ENCODE measurements around the gene MEAF6. TPM values are rescaled to one million over a fixed set of nuclear protein-coding genes. Genes with fewer than 3 reads are reported as not detected.
"Not testable (repeated sequence)": the region's sequence is repeated elsewhere in the genome, so short reads cannot be mapped to it uniquely, and the experiment has no call there.

The MEAF6 gene
- 10 to 100 TPM; 49.2 to 53.2 TPM for total RNA-seq

DNA sequence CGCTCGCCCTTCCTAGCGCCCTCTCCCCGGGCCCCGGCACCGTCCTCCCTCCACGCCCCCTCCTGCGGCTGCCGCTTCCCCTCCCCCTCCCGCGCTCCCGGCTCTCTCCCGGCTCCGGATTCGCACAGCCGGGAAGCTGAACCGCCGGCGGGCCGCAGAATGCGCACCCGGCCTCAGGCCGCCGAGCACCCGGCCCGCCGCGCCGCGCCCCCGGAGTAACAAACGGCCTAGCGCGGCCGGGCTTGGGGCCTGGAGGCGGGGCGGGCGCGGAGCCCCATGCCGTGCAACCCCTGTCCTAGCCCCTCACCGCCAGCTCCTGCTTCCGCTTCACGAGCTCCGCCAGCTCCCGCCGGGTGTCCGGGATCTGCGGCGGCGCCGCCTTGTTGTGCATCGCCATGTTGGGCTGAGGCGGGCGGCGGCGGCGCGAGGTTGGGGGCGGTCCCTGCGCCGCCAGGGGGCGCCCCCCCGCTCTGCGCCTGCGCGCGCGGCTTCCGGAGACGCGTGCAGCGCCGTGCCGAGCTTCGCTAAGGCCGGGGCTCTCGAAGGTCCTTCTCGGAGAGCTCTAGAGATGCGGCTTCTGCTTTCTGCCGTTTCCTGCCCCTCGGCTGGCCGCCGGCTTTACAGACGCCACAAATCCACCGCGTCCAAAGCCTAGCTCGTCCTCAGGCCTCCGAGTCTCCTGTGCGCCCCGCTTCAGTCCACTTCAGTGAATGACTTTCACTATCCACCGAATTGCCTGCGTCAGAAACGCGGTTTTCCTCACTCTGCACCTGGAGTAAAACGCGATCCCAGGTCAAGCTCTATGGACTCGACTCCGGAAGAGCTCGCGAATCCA is at the start of gene MEAF6:
Gene MEAF6 (minus strand): TSS at position 417 of the 835 bp plus-strand sequence. CDS start 20 bp downstream, at position 397.
- Mint-ChIP-seq H3K27me3 (no peaks in the 10 kb centered on the region), H3K4me1 (ENCODE audit: low read depth in 2 of 2) (peaks cover 30 to 36% of the 10 kb centered on the region in 2 donors), H3K27ac (peak within 1 kb of the TSS; percentile 95 to 98), H3K9me3 (no peaks in the 10 kb centered on the region), H3K4me3 (peak within 1 kb of the TSS; percentile 100), H3K36me3 (peaks cover 5% of the 10 kb centered on the region)
- ATAC-seq: peak; percentile 98 to 99
- DNase-seq (ENCODE audit: low spot score): peak; percentile 89

DNA sequence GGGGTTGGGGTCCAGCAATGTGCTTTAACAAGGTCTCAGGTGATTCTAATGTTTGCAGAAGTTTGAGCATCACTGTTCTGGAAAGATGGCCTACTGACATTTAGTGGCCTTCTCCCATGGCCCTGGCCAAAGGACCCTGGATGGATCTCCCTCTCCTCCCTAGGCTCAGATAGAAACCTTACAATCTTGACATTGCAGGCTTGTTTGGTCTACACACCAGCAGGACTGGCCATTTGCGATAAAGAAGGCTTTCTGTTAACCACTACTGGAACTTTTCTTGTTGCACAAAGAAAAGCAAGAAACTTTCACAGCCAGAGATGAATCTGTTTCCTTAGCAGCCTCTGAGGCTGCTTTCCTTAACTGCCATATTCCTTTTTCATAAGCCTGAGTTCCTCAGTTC is 48.4 kb upstream of the MEAF6 start:
- Mint-ChIP-seq H3K27ac (no peak overlapping the region), H3K4me1 (ENCODE audit: low read depth in 2 of 2) (no peaks in the 10 kb centered on the region), H3K4me3 (no peak overlapping the region), H3K36me3 (peaks cover 17% of the 10 kb centered on the region), H3K9me3 (no peaks in the 10 kb centered on the region), H3K27me3 (peaks cover 0 to 5% of the 10 kb centered on the region in 2 donors)
- DNase-seq (ENCODE audit: low spot score) (no peak), ATAC-seq (no peak)

DNA sequence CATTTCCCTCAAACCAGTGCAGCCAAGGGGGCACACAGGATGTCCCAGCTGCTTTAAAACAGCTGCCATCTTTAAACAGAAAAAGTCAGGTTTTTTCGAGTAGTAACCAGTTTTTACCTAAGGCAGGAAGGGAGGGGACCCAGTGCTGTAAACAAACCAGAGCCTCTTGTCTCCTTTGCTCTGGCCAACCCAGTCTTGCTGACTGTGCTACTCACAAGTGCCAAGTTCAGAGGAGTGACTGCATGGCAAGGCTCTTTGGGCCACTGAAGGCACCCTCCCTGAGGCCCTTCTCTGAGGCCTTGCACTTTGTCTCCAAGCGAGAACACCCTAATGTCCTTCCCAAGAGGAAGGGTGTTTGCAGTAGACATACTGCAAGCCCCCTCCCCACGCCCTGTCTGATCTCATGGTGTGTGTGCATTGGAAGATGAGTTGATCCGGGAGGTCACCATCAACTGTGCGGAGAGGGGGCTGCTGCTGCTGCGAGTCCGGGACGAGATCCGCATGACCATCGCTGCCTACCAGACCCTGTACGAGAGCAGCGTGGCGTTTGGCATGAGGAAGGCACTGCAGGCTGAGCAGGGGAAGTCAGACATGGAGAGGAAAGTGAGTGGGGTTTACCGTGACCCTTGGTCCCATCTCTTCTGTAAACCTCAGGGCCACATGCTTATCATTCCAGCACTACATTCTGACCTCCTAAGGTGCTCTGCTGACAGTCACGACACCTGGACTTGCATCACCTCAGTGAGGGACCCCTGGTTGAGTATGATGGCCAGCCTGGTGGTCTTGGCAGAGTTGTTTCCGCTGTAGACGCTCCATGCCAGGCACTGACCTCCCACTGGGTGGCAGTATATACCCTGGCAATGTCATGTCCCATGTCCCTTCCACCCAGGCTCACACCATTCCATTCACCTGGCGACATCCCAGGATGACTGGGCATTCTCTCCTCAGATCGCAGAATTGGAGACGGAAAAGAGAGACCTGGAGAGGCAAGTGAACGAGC is 46.9 kb upstream of the MEAF6 start:
- ATAC-seq (peak; percentile 57 to 60), DNase-seq (ENCODE audit: low spot score) (no peak)
- H3K4me1 Mint-ChIP-seq (ENCODE audit: low read depth in 2 of 2): no peaks in the 10 kb centered on the region
- no peaks in the 10 kb centered on the region for H3K9me3 Mint-ChIP-seq
- H3K36me3 Mint-ChIP-seq: peaks cover 5% of the 10 kb centered on the region
- H3K27ac Mint-ChIP-seq: no peak overlapping the region
- no peak overlapping the region for H3K4me3 Mint-ChIP-seq
- peaks cover 0 to 7% of the 10 kb centered on the region in 2 donors for H3K27me3 Mint-ChIP-seq

DNA sequence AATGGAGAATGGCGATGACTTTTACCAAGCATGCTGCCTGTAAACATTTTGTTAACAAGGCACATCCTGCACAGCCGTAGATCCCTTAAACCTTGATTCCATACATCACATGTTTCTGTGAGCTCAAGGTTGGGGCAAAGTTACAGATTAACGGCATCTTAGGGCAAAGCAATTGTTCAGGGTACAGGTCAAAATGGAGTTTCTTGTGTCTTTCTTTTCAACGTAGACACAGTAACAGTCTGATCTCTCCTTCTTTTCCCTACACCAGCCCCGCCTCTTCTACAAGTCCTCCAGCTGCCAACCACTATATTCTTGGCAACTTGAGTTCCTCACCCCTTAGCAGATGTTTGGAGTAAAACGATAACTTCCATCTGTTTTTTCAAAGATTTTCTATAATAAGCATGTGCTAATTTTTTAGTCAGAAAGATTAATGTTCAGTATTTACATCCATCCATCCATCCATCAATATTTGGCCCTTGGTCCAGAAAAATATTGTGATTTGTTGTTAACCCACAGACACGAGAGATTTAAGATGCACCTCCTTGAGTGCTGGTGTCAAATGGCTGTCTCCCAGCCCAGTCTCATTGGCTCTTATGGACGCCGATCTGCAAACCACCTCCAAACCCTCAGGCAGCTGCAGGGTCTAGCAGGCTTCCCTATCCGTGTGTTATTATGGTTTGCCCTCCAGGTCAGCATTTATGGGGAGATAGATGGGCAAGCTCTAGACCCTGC is 46.0 kb upstream of the MEAF6 start:
- Mint-ChIP-seq H3K27ac (no peak overlapping the region), H3K9me3 (no peaks in the 10 kb centered on the region), H3K36me3 (peaks cover 3% of the 10 kb centered on the region), H3K4me3 (no peak overlapping the region), H3K4me1 (ENCODE audit: low read depth in 2 of 2) (no peaks in the 10 kb centered on the region), H3K27me3 (peaks cover 0 to 7% of the 10 kb centered on the region in 2 donors)
- ATAC-seq: no peak
- no peak for DNase-seq (ENCODE audit: low spot score)

DNA sequence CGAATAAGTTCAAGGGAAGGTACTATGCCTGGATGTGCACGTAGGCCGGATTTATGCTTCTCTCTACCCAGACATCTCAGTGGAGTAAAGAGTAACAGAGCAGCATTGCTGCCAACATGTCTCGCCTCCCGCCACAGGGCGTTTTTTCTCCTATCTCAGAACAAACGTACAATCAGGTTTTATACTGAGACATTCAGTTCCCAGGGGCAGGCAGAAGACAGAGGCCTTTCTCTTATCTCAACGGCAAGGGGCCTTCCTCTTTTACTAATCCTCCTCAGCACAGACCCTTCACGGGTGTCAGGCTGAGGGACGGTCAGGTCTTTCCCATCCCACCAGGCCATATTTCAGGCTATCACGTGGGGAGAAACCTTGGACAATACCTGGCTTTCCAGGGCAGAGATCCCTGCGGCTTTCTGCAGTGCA is 45.4 kb upstream of the MEAF6 start:
- not testable (repeated sequence) for H3K4me3 Mint-ChIP-seq; H3K27me3 Mint-ChIP-seq; H3K27ac Mint-ChIP-seq; H3K9me3 Mint-ChIP-seq; DNase-seq (ENCODE audit: low spot score); H3K36me3 Mint-ChIP-seq; H3K4me1 Mint-ChIP-seq (ENCODE audit: low read depth in 2 of 2); ATAC-seq

DNA sequence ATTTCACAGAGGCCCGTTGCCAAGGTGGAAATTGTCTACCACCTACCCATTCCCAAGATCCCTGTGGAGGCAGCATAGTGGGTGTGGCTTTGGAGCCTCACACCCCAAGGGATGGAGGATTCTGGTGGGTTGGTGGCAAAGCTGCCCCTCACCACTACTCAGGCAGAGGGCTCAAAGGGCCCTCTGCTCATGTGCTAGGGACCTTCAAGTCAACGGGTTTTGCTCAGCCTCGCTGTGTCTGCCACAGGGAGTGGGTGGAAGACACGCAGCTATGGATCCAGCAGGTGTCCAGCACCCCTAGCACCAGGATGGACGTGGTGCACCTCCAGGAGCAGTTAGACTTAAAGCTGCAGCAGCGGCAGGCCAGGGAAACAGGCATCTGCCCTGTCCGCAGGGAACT is 44.5 kb upstream of the MEAF6 start:
- ATAC-seq (no peak), DNase-seq (ENCODE audit: low spot score) (no peak)
- Mint-ChIP-seq H3K4me1 (ENCODE audit: low read depth in 2 of 2) (peaks cover 2 to 3% of the 10 kb centered on the region in 2 donors), H3K27me3 (peaks cover 0 to 7% of the 10 kb centered on the region in 2 donors), H3K36me3 (no peaks in the 10 kb centered on the region), H3K9me3 (no peaks in the 10 kb centered on the region), H3K4me3 (no peak overlapping the region), H3K27ac (no peak overlapping the region)

DNA sequence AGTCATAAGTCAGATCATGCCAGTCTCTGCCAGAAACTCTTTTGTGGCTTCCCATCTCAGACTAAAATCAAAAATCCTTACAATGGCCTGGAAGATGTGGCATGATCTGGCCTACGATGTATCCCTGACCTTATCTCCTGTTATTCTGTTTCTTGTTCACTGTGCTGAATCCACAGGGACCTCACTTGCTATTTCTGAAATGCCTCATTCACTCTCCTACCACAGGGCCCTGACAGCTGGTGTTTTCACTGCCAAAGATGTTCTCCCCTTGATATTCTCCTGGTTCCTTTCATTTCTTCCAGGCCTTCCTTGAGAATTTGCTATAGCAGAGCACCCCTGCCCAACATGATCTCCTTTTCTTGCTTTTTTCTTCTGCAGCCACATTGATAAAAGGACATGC is 43.8 kb upstream of the MEAF6 start:
- H3K27ac Mint-ChIP-seq: no peak overlapping the region
- no peaks in the 10 kb centered on the region for H3K9me3 Mint-ChIP-seq

DNA sequence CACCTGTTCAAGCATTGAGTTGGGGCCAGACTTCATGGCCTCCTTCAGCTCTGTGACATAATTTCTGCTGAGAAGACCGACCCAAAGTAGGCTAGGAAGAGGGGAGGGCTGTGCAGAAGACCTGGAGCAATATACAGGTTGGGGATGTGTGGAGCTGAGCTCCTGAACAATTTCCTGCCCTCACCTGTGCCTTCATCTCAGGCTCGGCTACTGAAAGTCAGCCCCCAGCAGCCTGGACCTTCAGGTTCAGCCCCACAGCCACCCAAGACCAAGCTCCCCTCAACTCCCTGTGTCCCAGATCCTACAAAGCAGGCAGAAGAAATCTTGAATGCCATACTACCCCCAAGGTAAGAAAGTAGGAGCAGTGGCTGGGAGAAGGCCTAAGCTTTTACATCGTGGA is 42.8 kb upstream of the MEAF6 start:
- H3K27me3 Mint-ChIP-seq: peaks cover 0 to 7% of the 10 kb centered on the region in 2 donors
- H3K9me3 Mint-ChIP-seq: no peaks in the 10 kb centered on the region
- no peak overlapping the region for H3K27ac Mint-ChIP-seq
- ATAC-seq (no peak), DNase-seq (ENCODE audit: low spot score) (no peak)
- H3K4me1 Mint-ChIP-seq (ENCODE audit: low read depth in 2 of 2): peaks cover 11 to 18% of the 10 kb centered on the region in 2 donors
- H3K4me3 Mint-ChIP-seq: no peak overlapping the region
- H3K36me3 Mint-ChIP-seq: peaks cover 7% of the 10 kb centered on the region

More for the DNA sequence above, 43.8 kb upstream of the MEAF6 start:
- no peak overlapping the region for H3K4me3 Mint-ChIP-seq
- H3K4me1 Mint-ChIP-seq (ENCODE audit: low read depth in 2 of 2): peaks cover 4 to 8% of the 10 kb centered on the region in 2 donors
- no peak for DNase-seq (ENCODE audit: low spot score)
- H3K36me3 Mint-ChIP-seq: no peaks in the 10 kb centered on the region
- no peak for ATAC-seq
- H3K27me3 Mint-ChIP-seq: peaks cover 0 to 7% of the 10 kb centered on the region in 2 donors

DNA sequence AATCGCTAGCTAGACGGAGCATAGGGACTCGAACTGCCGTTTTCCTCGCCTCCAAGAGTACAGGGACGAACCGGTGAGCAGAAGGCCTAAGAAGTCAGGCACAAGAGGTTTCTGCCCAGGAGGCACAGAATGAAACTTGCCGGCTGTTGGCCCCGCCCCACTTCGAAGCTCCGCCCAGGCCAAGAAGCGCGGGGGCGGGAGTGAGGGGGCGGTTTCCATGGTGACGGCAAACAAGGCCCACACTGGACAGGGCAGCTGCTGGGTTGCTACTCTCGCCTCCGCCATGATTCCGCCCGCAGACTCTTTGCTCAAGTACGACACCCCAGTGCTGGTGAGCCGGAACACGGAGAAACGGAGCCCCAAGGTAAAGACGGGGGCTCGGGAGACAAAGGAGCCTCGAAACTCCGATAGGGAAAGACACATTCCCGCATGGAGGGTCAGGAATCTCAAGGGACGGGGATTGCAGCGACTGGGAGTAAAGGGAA is 42.2 kb upstream of the MEAF6 start, which contains the start of gene DNALI1:
Gene DNALI1 (plus strand): TSS at position 229 of the 485 bp plus-strand sequence. CDS start 55 bp downstream, at position 284.
- Mint-ChIP-seq H3K4me1 (ENCODE audit: low read depth in 2 of 2) (peaks cover 15 to 24% of the 10 kb centered on the region in 2 donors), H3K27me3 (peaks cover 0 to 7% of the 10 kb centered on the region in 2 donors), H3K36me3 (peaks cover 13% of the 10 kb centered on the region), H3K9me3 (no peaks in the 10 kb centered on the region), H3K27ac (no peak within 1 kb of the TSS), H3K4me3 (no peak within 1 kb of the TSS)
- ATAC-seq (no peak), DNase-seq (ENCODE audit: low spot score) (no peak)

DNA sequence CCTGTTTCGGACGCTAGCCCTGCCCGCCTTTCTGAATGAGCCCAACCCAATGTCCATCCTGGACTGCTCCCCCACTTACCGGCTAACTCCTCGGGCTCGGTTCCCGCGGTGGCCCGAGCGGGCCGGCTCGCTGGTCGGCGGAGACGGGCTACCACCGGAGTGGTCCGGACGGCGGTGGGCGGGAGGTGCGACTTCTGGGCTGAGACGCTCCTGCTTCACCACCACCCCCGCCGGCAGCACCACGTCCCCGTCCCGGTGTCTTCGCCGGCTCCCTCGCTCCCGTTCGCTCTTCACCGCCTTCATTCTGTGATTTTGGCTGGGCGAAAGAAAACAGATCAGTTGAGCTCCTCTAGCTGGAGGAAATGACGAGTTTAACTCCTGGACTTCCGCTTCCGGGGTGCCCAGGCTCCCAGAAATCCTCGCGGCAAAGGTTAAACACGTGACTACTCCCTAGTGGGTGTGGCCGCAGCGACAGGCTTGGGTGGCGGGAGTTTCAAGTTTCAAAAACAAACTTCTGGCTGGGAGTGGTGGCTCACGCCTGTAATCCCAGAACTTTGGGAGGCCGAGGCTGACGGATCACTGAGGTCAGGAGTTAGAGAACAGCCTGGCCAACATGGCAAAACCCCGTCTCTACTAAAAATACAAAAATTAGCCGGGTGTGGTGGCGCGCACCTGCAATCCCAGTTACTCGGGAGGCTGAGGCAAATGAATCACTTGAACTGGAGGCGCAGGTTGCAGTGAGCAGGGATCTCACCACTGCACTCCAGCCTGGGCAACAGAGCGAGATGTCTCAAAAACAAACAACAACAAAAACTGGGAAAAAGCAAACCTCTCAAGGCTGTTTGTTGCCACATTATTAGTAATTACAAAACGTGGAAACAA is 39.6 kb upstream of the MEAF6 start, which contains the start of gene SNIP1:
Gene SNIP1 (minus strand): TSS at position 367 of the 882 bp plus-strand sequence. CDS start 64 bp downstream, at position 303.
- Mint-ChIP-seq H3K27me3 (peaks cover 0 to 7% of the 10 kb centered on the region in 2 donors), H3K4me1 (ENCODE audit: low read depth in 2 of 2) (peaks cover 26 to 39% of the 10 kb centered on the region in 2 donors), H3K27ac (peak within 1 kb of the TSS; percentile 93 to 98), H3K36me3 (peaks cover 19% of the 10 kb centered on the region), H3K4me3 (peak within 1 kb of the TSS; percentile 98), H3K9me3 (no peaks in the 10 kb centered on the region)
- DNase-seq (ENCODE audit: low spot score) (peak; percentile 90), ATAC-seq (peak; percentile 97 to 99)

DNA sequence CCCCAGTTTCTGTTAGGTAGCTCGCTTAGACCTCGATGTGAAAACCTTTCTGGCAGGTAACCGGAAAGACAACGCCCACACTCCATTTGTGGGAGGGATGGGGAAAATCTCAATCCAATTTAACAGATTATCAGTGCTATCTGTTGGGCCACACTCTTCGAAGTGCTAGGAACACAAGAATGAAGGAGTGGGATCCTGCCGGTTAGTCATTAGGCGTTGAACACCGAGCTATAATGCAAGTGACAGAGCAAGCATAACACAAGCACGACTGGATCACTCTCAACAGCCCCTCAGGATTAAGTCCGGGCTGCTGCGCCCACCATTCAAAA is 39.0 kb upstream of the MEAF6 start:
- H3K27me3 Mint-ChIP-seq: peaks cover 0 to 7% of the 10 kb centered on the region in 2 donors
- no peak for ATAC-seq
- H3K36me3 Mint-ChIP-seq: peaks cover 24% of the 10 kb centered on the region
- H3K4me3 Mint-ChIP-seq: peak overlapping the region; percentile 98
- no peaks in the 10 kb centered on the region for H3K9me3 Mint-ChIP-seq
- H3K4me1 Mint-ChIP-seq (ENCODE audit: low read depth in 2 of 2): peaks cover 26 to 43% of the 10 kb centered on the region in 2 donors
- DNase-seq (ENCODE audit: low spot score): no peak
- H3K27ac Mint-ChIP-seq: peak overlapping the region; percentile 93 to 98

DNA sequence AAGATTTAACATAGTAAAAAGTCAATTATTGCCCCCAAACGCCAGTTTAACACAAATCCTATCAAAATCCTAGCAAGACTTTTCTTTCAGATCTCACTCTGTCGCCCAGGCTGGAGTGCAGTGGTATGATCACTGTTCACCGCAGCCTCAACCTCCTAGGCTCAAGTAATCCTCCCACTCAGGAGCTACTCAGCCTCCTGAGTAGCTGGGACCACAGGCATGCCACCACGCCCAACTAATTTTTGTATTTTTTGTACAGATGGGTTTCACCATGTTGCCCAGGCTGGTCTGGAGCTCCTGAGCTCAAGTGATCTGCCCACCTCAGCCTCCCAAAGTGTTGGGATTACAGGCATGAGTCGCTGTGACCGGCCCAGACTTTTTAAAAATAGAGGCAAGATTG is 34.8 kb upstream of the MEAF6 start:
- no peaks in the 10 kb centered on the region for H3K27me3 Mint-ChIP-seq
- ATAC-seq: no peak
- H3K9me3 Mint-ChIP-seq: no peaks in the 10 kb centered on the region
- peaks cover 40% of the 10 kb centered on the region for H3K36me3 Mint-ChIP-seq
- peaks cover 32 to 48% of the 10 kb centered on the region in 2 donors for H3K4me1 Mint-ChIP-seq (ENCODE audit: low read depth in 2 of 2)
- H3K27ac Mint-ChIP-seq: peak overlapping the region; percentile 17 to 62
- no peak overlapping the region for H3K4me3 Mint-ChIP-seq
- DNase-seq (ENCODE audit: low spot score): no peak
